Heart left ventricle (tissue), 13 donors: Measurements from ENCODE around the gene GTF3A.
A peak's percentile ranks its signal among the peaks of the same experiment; 100 is the strongest.

Experiments
- POLR2A ChIP-seq, 2 donors: fragments of 450-650 bp; IDR thresholded peaks; one replicate each; pipeline ENCODE4 v1.6.1; 2017; ENCODE audit warnings: antibody characterized with exemption in 2 of 2, mild to moderate bottlenecking in 2 of 2, moderate library complexity in 2 of 2
- TF ChIP-seq, protein P1 (sequence below), 12 donors: fragments of 200-600 bp; sonication (generic) in 4 of 12; IDR thresholded peaks; one replicate each; pipeline versions ENCODE4 v1.5.0 to v1.8.0; 2018 to 2022; ENCODE audit warnings: antibody characterized with exemption in 12 of 12, mild to moderate bottlenecking in 5 of 12
- donor health status: ischemic (EF 13 %, LVEDD 7.1; RV severe dilation, severe dysfunction).
- donor health status: DM: no; HTN: yes; CAD: no.
- donor health status: DM: no; HTN: no; CAD: no.
- donor health status: ischemic (EF 25% LVEDD 6.9; RV normal size, moderate dysfunction).
- donor health status: ischemic (EF 25% LVEDD 5.7; RV mildly dilated, moderate dysfunction).
- donor health status: ischemic (EF 35%, LVEDD 5.7; RV mildly dilated, moderate dysfunction).
- donor health status: nonischemic (EF 11% LVEDD 7.7; RV severe dilation, severe dysfunction).
- donor health status: DM: yes; HTN: yes; CAD: no.
- donor health status: PGD.
- donor health status: ischemic (EF 29% LVEDD 5.4; RV normal size, mild dysfunction).
- donor health status: nonischemic (EF 23%, LVEDD 6.1; RV moderate dilation, normal function).

DNA sequence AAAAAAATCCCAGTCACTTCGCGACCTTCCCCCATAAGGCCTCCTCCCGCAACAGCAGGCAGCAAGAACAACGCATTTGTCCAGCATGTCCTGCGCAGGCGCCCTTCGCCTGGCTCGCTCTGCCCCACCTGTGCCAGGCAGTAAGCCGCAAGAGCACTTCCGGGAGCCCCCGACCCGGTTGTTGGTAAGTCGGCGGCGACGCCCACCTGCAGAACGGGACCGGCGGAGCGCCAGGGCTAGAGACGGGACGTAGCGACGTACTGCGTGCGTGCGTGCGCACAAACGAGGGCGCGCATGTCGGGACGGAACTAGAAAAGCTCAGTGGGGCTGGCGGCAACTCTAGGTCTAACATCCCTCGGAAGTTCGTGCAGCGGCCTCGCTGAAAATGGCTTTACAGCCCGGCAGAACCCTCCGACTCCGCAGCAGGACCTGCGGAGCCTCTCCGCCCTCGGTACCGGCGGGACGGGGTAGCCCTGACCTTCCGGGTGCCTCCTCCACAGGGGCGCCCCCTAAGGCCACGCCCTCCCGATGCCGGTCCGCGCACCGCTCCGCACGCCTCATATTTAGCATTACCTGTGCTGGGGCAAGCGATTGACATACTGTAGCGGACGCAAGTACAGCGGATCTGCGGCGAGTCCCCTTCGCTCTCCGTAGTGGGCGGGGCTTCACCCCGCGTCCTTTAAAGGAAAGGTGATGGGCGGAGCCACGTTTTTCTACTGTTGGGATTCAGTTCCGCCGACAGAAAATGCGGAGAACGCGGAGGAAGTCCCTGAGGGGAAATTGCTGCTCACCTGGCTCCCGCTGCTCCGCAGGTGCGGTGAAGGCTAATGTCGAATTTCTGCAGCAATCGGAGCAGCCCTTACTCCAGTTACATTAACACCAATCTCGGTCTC, 25.8 kb downstream of the GTF3A start, which contains the start of gene MTIF3:
- TF ChIP-seq, protein P1, sequence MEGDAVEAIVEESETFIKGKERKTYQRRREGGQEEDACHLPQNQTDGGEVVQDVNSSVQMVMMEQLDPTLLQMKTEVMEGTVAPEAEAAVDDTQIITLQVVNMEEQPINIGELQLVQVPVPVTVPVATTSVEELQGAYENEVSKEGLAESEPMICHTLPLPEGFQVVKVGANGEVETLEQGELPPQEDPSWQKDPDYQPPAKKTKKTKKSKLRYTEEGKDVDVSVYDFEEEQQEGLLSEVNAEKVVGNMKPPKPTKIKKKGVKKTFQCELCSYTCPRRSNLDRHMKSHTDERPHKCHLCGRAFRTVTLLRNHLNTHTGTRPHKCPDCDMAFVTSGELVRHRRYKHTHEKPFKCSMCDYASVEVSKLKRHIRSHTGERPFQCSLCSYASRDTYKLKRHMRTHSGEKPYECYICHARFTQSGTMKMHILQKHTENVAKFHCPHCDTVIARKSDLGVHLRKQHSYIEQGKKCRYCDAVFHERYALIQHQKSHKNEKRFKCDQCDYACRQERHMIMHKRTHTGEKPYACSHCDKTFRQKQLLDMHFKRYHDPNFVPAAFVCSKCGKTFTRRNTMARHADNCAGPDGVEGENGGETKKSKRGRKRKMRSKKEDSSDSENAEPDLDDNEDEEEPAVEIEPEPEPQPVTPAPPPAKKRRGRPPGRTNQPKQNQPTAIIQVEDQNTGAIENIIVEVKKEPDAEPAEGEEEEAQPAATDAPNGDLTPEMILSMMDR (IDR thresholded peaks at IDR 0.05) = peak in 1 of 12 donors; percentile 14
- peak in 1 of 2 donors; percentile 56 for TF ChIP-seq POLR2A (IDR thresholded peaks at IDR 0.05)
